GM21786 (cell line): ENCODE measurements around the gene CTSC.
"Not testable (repeated sequence)": the region's sequence is repeated elsewhere in the genome, so short reads cannot be mapped to it uniquely, and the experiment has no call there.

Experiments
- ATAC-seq: cut with Tn5 transposase; IDR thresholded peaks from one replicate; pipeline ENCODE4 v1.9.1; 2021; ENCODE audit not compliant: unreplicated experiment

Gene CTSC

GRCh38 chr11:88284336-88285050 is 53.0 kb downstream of the CTSC start:
- ATAC-seq: no peak

DNA sequence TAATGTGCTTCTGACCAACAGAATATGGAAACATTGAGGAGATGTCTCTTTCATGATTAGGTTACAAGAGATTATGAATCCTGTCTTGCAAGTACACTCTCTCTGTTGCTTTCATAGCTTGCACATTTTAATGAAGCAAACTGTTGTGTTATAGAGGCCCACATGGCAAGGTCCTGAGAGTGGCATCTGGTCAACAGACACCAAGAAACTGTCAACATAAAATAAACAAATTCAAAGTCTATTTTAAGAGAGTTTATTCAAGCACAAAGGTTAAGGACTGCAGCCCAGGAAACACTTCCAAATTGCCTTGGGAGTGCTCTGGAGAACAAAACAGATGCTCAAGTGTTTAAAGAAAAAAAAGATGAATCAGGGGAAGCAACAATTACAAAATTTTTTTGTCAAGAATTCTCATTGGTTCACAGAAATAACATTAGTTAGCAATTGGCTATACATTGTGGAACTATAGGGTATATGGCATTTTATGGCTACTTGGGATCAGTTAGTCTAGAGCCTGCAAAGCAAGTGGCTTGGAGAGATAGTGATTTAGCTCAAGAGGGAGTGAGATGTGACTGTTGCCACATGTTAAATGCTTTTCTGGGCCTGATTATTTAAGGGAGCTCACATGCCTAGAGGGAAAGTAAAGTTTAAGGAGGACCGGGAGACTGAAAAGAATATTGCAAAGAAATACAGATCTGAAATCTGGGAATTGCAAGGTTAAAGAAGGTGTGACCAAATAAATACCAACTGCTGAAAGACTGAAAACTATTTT is 54.6 kb downstream of the CTSC start:
- no peak for ATAC-seq

- ATAC-seq: no peak
Measured at GRCh38 chr11:88281317-88281712, 56.2 kb downstream of the CTSC start.

GRCh38 chr11:88280673-88281316 is 56.7 kb downstream of the CTSC start:
- ATAC-seq: no peak

GRCh38 chr11:88277349-88277915 is 60.1 kb downstream of the CTSC start:
- ATAC-seq: no peak

GRCh38 chr11:88275636-88276035 is 61.9 kb downstream of the CTSC start:
- no peak for ATAC-seq

DNA sequence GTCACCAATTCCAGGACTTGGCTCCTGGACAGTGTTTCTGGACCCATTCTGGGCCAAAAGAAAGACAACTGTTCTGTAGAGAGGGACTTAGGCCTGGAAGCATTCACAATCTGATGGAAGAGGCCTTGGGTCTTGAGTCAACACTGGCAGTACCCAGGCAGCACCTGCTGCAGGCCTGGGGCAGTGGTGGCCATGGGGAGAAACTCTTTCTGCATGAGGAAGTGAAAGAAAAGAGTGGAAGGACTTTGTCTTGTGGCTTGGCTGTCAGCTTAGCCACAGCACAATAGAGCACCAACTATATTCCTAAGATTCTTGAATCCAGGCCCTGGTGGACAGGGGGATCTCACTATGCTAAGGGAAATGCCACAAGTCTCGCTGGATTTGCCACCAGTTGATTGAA is 70.6 kb downstream of the CTSC start:
- peak; percentile 92 for ATAC-seq

DNA sequence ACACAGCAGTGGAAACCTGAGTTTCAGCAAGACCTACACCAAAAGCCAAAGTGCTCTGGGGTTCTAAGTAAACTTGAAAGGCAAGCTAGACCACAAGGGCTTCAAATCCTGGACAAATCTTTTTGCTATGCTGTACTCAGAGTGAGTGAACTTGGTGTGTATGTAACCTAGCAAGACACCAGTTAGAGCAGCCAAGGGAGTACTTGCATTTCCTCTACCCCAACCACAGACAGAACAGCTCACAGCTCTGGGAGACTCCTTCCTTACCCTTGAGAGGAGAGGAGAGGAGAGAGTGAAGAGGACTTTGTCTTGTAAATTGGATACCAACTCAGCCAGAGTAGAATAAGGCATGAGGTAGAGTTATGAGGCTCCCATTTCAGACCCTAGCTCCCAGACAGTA is 71.4 kb downstream of the CTSC start:
- no peak for ATAC-seq

DNA sequence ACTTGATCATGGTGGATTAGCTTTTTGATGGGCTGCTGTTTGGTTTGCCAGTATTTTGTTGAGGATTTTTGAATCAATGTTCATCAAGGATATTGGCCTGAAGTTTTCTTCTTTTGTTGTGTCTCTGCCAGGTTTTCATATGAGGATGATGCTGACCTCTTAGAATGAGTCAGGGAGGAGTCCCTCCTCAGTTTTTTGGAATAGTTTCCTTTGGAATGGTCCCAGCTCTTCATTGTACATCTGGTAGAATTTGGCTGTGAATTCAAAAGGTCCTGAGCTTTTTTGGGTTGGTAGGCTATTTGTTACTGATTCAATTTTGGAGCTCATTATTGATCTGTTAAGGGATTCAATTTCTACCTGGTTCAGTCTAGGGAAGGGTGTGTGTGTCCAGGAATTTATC is 78.1 kb downstream of the CTSC start:
- ATAC-seq: no peak

GRCh38 chr11:88252208-88252607 is 85.3 kb downstream of the CTSC start:
- no peak for ATAC-seq

DNA sequence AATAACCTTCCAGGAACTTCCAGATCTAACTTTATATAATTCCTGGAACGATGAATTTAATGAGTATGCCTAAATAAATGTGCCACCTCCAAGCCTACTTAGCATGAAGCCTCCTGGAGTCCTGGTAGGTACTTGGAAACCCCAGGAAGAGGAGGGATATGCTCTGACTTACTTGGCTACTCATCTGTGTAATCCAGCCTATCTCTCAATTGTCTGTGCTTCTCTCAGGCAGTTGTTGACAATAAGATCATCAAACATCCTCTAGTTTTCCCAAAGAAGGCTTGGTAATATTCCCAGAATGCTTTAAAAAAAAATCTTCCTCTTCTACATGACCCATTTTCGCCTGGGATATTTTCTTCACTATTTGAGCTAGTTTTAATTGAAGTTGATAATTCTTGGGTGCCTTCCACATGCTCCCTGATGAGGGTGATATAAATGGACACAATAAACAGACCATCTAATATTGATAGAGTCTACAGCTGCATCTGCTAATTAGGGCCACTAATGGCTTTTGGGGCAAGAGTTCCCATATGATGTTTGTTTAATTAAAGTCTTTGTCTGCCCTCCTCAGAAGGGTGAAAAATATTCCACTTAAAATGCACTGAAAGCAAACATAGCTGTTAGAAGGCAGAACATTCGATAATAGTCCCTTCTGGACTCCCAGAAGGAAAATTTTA is 86.8 kb downstream of the CTSC start:
- ATAC-seq: no peak

- ATAC-seq: no peak
Measured at GRCh38 chr11:88249706-88250105, 87.8 kb downstream of the CTSC start.

DNA sequence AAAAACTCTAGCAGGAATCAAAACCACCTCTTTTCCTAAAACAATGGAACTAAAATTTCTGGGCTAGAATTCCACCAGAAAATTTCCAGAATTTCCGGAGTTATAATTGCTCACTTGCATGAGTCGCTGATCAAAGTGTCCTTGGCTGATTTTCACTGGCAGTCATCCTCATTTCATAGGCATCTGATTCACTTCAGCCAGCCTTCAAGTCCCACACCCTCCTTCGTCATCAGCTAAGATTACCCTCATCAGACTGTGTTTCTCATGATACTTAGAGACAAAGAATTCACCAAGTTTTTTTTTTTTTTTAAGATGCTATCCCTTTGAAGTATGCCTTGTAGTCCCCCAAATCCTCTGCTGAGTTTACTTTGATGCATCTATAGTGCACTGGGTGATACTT is 90.8 kb downstream of the CTSC start:
- ATAC-seq: no peak

DNA sequence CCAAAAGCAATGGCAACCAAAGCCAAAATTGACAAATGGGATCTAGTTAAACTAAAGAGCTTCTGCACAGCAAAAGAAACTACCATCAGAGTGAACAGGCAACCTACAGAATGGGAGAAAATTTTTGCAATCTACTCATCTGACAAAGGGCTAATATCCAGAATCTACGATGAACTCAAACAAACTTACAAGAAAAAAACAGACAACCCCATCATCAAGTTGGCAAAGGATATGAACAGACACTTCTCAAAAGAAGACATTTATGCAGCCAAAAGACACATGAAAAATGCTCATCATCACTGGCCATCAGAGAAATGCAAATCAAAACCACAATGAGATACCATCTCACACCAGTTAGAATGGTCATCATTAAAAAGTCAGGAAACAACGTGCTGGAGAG is 92.0 kb downstream of the CTSC start:
- ATAC-seq: not testable (repeated sequence)
